ENCODE data around the gene DMRTA2. TPM values are rescaled to one million over a fixed set of nuclear protein-coding genes. Genes with fewer than 3 reads are reported as not detected.

The DMRTA2 gene
- total and polyA plus RNA-seq, 2 donors (not counting 1 experiment from before 2014, with no cell fraction given) = not detected

DNA sequence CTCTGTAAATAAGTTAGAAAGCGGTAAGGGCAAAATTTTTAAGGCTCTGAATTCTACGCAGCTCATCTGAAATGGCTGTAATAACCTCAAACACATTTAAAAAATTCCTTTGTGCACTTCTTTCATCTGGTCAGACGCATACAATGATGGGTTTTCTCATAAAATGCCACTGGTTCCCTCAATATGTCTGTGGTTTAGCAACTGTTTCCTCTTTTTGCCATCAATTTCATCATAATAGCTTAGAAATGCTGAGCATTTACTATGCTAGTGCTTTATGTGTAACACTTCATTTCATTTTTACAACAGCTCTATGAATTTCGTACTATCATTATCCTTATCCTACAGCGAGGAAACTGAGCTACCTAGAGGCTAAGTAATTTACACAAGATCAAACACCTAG lies 35.3 kb upstream of the DMRTA2 start:
- Histone ChIP-seq H3K4me1 (ENCODE audit: control insufficient read depth in 2 of 2, insufficient read depth in 2 of 2, low read length in 2 of 2) (no peaks in the 10 kb centered on the region), H3K36me3 (replicated peaks in 1 of 2; ENCODE audit: control extremely low read depth in 1 of 2, control insufficient read depth in 1 of 2, extremely low read depth in 1 of 2, insufficient read depth in 2 of 2, low read length in 1 of 2) (peaks cover 1 to 4% of the 10 kb centered on the region in 2 experiments), H3K4me3 (ENCODE audit: control extremely low read depth in 1 of 5, extremely low read depth in 1 of 5, insufficient read depth in 1 of 5, low read depth in 2 of 5, low read length in 4 of 5) (no peak overlapping the region), H2AFZ (ENCODE audit: insufficient read depth, low read depth, low read length, poor library complexity, severe bottlenecking) (no peak overlapping the region), H3K27ac (ENCODE audit: low read length in 2 of 2) (no peak overlapping the region), H3K9ac (ENCODE audit: low read length) (no peak overlapping the region), H3K27me3 (replicated peaks in 1 of 4; ENCODE audit: control extremely low read depth in 1 of 4, control insufficient read depth in 3 of 4, insufficient read depth in 4 of 4, low read length in 3 of 4) (no peaks in the 10 kb centered on the region), H3K79me2 (ENCODE audit: control insufficient read depth, insufficient read depth, low read length) (no peaks in the 10 kb centered on the region), H3K4me2 (replicated peaks; ENCODE audit: low read depth, low read length, poor library complexity, severe bottlenecking) (no peak overlapping the region), H4K20me1 (ENCODE audit: control insufficient read depth, insufficient read depth, low read length, poor library complexity, severe bottlenecking) (no peaks in the 10 kb centered on the region), H3K9me3 (ENCODE audit: control extremely low read depth in 1 of 3, control insufficient read depth in 2 of 3, insufficient read depth in 1 of 3, low read length in 2 of 3) (no peaks in the 10 kb centered on the region)
- TF ChIP-seq EZH2 (IDR thresholded peaks at IDR 0.05; ENCODE audit: borderline replicate concordance, insufficient read depth, low read depth, low read length, poor library complexity, severe bottlenecking) = no peak
- TF ChIP-seq, protein P1, sequence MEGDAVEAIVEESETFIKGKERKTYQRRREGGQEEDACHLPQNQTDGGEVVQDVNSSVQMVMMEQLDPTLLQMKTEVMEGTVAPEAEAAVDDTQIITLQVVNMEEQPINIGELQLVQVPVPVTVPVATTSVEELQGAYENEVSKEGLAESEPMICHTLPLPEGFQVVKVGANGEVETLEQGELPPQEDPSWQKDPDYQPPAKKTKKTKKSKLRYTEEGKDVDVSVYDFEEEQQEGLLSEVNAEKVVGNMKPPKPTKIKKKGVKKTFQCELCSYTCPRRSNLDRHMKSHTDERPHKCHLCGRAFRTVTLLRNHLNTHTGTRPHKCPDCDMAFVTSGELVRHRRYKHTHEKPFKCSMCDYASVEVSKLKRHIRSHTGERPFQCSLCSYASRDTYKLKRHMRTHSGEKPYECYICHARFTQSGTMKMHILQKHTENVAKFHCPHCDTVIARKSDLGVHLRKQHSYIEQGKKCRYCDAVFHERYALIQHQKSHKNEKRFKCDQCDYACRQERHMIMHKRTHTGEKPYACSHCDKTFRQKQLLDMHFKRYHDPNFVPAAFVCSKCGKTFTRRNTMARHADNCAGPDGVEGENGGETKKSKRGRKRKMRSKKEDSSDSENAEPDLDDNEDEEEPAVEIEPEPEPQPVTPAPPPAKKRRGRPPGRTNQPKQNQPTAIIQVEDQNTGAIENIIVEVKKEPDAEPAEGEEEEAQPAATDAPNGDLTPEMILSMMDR (IDR thresholded peaks at IDR 0.05) = no peak
- H3K27ac Mint-ChIP-seq = no peak overlapping the region
- no peaks in the 10 kb centered on the region for H3K9me3 Mint-ChIP-seq (ENCODE audit: insufficient read depth)
- DNase-seq (no peak), ATAC-seq (ENCODE audit: low read depth) (no peak)
- H3K27me3 Mint-ChIP-seq = no peaks in the 10 kb centered on the region
- POLR2A ChIA-PET = no interaction called here
- intact Hi-C loops (cut with micrococcal nuclease) = no loop called here
- no peaks in the 10 kb centered on the region for H3K4me1 Mint-ChIP-seq
- no peak overlapping the region for H3K4me3 Mint-ChIP-seq
- 66% methylated on average over 2 of the region's 5 CpGs for WGBS (ENCODE audit: insufficient coverage)
- CTCF ChIA-PET = interaction anchor here (1.1 to 1.4 kb wide), 2 partner anchors 9 to 16 kb away, joined by 3 to 4 read pairs; no protein-coding TSS in a partner anchor

DNA sequence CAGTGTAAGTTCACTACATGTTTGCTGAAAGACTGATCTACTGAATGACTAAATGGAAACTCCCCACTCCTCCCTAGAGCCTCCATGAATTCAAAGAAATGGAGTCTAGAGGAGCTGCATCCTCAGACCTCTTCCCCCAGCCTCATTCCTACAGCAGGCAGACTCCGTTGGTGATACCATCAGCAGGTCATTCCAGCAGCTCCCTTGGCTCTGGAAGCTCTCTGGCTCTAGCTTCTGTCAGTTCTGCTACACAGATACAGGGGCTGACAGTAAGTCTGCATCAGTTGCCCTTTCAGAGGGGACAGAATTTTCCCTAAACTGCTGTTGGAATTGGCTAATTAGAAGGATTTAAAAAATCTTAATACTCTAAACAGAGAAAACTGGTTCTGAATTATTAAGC lies 31.7 kb upstream of the DMRTA2 start:
- no peaks in the 10 kb centered on the region for H3K4me1 Mint-ChIP-seq
- Histone ChIP-seq H3K27ac (ENCODE audit: low read length in 2 of 2) (no peak overlapping the region), H3K79me2 (ENCODE audit: control insufficient read depth, insufficient read depth, low read length) (no peaks in the 10 kb centered on the region), H2AFZ (ENCODE audit: insufficient read depth, low read depth, low read length, poor library complexity, severe bottlenecking) (no peak overlapping the region), H3K4me2 (replicated peaks; ENCODE audit: low read depth, low read length, poor library complexity, severe bottlenecking) (no peak overlapping the region), H3K9ac (ENCODE audit: low read length) (no peak overlapping the region), H4K20me1 (ENCODE audit: control insufficient read depth, insufficient read depth, low read length, poor library complexity, severe bottlenecking) (no peaks in the 10 kb centered on the region), H3K9me3 (ENCODE audit: control extremely low read depth in 1 of 3, control insufficient read depth in 2 of 3, insufficient read depth in 1 of 3, low read length in 2 of 3) (no peaks in the 10 kb centered on the region), H3K4me1 (ENCODE audit: control insufficient read depth in 2 of 2, insufficient read depth in 2 of 2, low read length in 2 of 2) (no peaks in the 10 kb centered on the region), H3K4me3 (ENCODE audit: control extremely low read depth in 1 of 5, extremely low read depth in 1 of 5, insufficient read depth in 1 of 5, low read depth in 2 of 5, low read length in 4 of 5) (no peak overlapping the region), H3K27me3 (replicated peaks in 1 of 4; ENCODE audit: control extremely low read depth in 1 of 4, control insufficient read depth in 3 of 4, insufficient read depth in 4 of 4, low read length in 3 of 4) (no peaks in the 10 kb centered on the region), H3K36me3 (replicated peaks in 1 of 2; ENCODE audit: control extremely low read depth in 1 of 2, control insufficient read depth in 1 of 2, extremely low read depth in 1 of 2, insufficient read depth in 2 of 2, low read length in 1 of 2) (no peaks in the 10 kb centered on the region)
- intact Hi-C loops (cut with micrococcal nuclease) = no loop called here
- ChIA-PET CTCF (no interaction called here), POLR2A (no interaction called here)
- H3K9me3 Mint-ChIP-seq (ENCODE audit: insufficient read depth) = no peaks in the 10 kb centered on the region
- ATAC-seq (ENCODE audit: low read depth) (no peak), DNase-seq (no peak)
- no peaks in the 10 kb centered on the region for H3K27me3 Mint-ChIP-seq
- H3K4me3 Mint-ChIP-seq = no peak overlapping the region
- TF ChIP-seq, protein P1 (IDR thresholded peaks at IDR 0.05) = no peak
- no peak for TF ChIP-seq EZH2 (IDR thresholded peaks at IDR 0.05; ENCODE audit: borderline replicate concordance, insufficient read depth, low read depth, low read length, poor library complexity, severe bottlenecking)
- H3K27ac Mint-ChIP-seq = no peak overlapping the region
- 100% methylated on average over 1 of the region's 1 CpG for WGBS (ENCODE audit: insufficient coverage)

Measured in B cell (primary cell).